Measurements from ENCODE around the gene TMEM140. TPM values are rescaled to one million over a fixed set of nuclear protein-coding genes. Genes with fewer than 3 reads are reported as not detected.

TMEM140 gene
- total and polyA plus RNA-seq, 4 donors, result 16.1 to 35.2 (median 18.6) TPM

DNA sequence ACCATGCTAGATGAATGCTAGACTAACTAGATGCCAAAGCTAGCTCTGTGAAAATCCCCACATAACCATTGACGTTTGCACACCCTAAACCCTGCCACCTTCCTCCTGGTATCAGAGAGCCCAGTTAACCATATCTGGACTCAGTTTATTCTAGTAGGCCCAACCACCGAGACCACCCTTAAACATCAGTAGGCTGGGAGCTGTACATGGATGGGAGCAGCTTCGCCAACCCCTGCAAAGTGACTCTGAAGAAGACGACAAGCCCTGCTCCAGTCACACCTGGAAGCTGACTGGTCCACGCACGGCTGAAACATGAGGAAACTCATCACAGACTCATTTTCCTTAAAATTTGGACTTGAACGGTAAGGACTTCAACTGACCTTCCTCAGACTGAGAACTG is 27.1 kb downstream of the TMEM140 start:
- Histone ChIP-seq H3K27ac (ENCODE audit: low read depth in 1 of 2, low read length in 1 of 2) (no peak overlapping the region), H3K4me1 (ENCODE audit: control insufficient read depth in 5 of 5, insufficient read depth in 5 of 5, low read length in 5 of 5) (peaks cover 0 to 7% (median 0%) of the 10 kb centered on the region in 5 donors), H3K27me3 (ENCODE audit: control insufficient read depth in 3 of 3, insufficient read depth in 3 of 3, low read length in 2 of 3) (no peaks in the 10 kb centered on the region), H3K9ac (ENCODE audit: insufficient read depth in 1 of 2, low read length in 2 of 2) (no peak overlapping the region), H3K36me3 (ENCODE audit: control insufficient read depth in 4 of 4, insufficient read depth in 4 of 4, low read length in 4 of 4) (peaks cover 0 to 13% (median 6%) of the 10 kb centered on the region in 4 donors), H3K4me3 (no peak overlapping the region), H3K9me3 (ENCODE audit: control insufficient read depth in 4 of 4, insufficient read depth in 3 of 4, low read length in 3 of 4) (peaks cover 0 to under 1% (median 0%) of the 10 kb centered on the region in 4 donors)
- no peak for DNase-seq
- no peak for ATAC-seq (ENCODE audit: insufficient read depth, low FRiP score)
- 96% methylated on average over 7 of the region's 7 CpGs for WGBS, 2 donors
- no peak for TF ChIP-seq CTCF (IDR thresholded peaks at IDR 0.05; ENCODE audit: control extremely low read depth, extremely low read depth)

GRCh38 chr7:135175931-135176330 is 28.1 kb downstream of the TMEM140 start:
- Histone ChIP-seq H3K9me3 (ENCODE audit: control insufficient read depth in 4 of 4, insufficient read depth in 3 of 4, low read length in 3 of 4) (peaks cover 1 to 8% (median 3%) of the 10 kb centered on the region in 4 donors), H3K36me3 (ENCODE audit: control insufficient read depth in 4 of 4, insufficient read depth in 4 of 4, low read length in 4 of 4) (peaks cover 3 to 16% (median 8%) of the 10 kb centered on the region in 4 donors), H3K27me3 (ENCODE audit: control insufficient read depth in 3 of 3, insufficient read depth in 3 of 3, low read length in 2 of 3) (no peaks in the 10 kb centered on the region), H3K27ac (ENCODE audit: low read depth in 1 of 2, low read length in 1 of 2) (no peak overlapping the region), H3K9ac (ENCODE audit: insufficient read depth in 1 of 2, low read length in 2 of 2) (no peak overlapping the region), H3K4me1 (ENCODE audit: control insufficient read depth in 5 of 5, insufficient read depth in 5 of 5, low read length in 5 of 5) (peaks cover 0 to 5% (median 0%) of the 10 kb centered on the region in 5 donors), H3K4me3 (no peak overlapping the region)
- 95 to 97% methylated on average over 6 of the region's 6 CpGs for WGBS, 2 donors
- ATAC-seq (ENCODE audit: insufficient read depth, low FRiP score) (no peak), DNase-seq (no peak)
- TF ChIP-seq CTCF (IDR thresholded peaks at IDR 0.05; ENCODE audit: control extremely low read depth, extremely low read depth), result no peak

DNA sequence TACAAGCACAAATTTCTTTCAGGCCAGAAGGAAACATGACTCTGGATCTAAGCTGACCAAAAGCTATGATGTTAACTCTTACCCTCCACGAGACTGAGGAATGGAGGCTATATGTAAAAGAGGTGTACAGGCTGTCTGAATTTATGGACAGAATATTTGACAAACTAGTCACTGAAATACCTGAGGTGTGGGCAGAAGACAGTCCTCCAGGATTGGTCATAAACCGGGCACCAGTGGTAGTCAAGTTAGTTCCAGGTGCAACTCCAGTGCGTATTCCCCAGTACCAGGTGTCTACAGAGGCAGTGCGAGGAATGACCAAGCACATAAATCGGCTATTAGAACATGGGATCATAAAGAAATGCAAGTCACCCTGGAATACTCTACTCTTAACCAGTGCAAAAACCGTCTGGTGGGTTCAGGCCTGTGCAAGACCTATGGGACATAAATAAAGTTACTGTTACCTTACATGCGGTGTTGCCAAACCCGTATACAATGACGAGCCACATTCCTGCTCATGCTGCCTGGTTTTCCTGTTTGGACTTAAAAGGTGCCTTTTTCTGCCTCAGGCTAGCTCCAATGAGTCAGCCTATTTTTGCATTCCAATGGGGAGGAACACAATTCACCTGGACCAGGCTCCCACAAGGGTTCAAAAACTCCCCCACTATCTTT is 29.3 kb downstream of the TMEM140 start:
- no peaks in the 10 kb centered on the region for H3K4me1 ChIP-seq (ENCODE audit: control insufficient read depth in 5 of 5, insufficient read depth in 5 of 5, low read length in 5 of 5)
- peaks cover 7 to 19% (median 13%) of the 10 kb centered on the region in 4 donors for H3K36me3 ChIP-seq (ENCODE audit: control insufficient read depth in 4 of 4, insufficient read depth in 4 of 4, low read length in 4 of 4)
- H3K4me3 ChIP-seq, result no peak overlapping the region
- 95 to 96% methylated on average over 9 of the region's 9 CpGs for WGBS, 2 donors
- no peaks in the 10 kb centered on the region for H3K27me3 ChIP-seq (ENCODE audit: control insufficient read depth in 3 of 3, insufficient read depth in 3 of 3, low read length in 2 of 3)
- no peak for TF ChIP-seq CTCF (IDR thresholded peaks at IDR 0.05; ENCODE audit: control extremely low read depth, extremely low read depth)
- H3K9ac ChIP-seq (ENCODE audit: insufficient read depth in 1 of 2, low read length in 2 of 2), result no peak overlapping the region
- DNase-seq (no peak), ATAC-seq (ENCODE audit: insufficient read depth, low FRiP score) (no peak)
- H3K9me3 ChIP-seq (ENCODE audit: control insufficient read depth in 4 of 4, insufficient read depth in 3 of 4, low read length in 3 of 4), result peaks cover 6 to 16% (median 10%) of the 10 kb centered on the region in 4 donors
- no peak overlapping the region for H3K27ac ChIP-seq (ENCODE audit: low read depth in 1 of 2, low read length in 1 of 2)

All from lung (tissue), 12 donors.